Measurements from ENCODE around the gene CKM. TPM values are rescaled to one million over a fixed set of nuclear protein-coding genes. Genes with fewer than 3 reads are reported as not detected.

The CKM gene
- polyA plus RNA-seq (2011; rRNA removed) (not detected in 2 replicates), polyA minus RNA-seq (2011; rRNA and poly(A)+ RNA removed) (not detected in 2 replicates)

GRCh38 chr19:45322744-45323281 lies at the start of gene CKM:
CKM (minus strand) TSS chr19:45322875; CDS start chr19:45319713, 3,162 bp downstream.
- no peak for TF ChIP-seq CTCF (IDR thresholded peaks at IDR 0.05; ENCODE audit: insufficient read depth, low read depth, low read length)
- ChIA-PET CTCF (interaction anchor here (1.0 kb wide), 1 partner anchor 16 kb away, joined by 3 read pairs; no protein-coding TSS in a partner anchor), POLR2A (no interaction called here)
- Histone ChIP-seq H3K27me3 (ENCODE audit: control insufficient read depth, insufficient read depth, low read length) (peaks cover 4% of the 10 kb centered on the region), H3K36me3 (ENCODE audit: control insufficient read depth, insufficient read depth, low read length) (no peaks in the 10 kb centered on the region), H3K4me3 (ENCODE audit: low read depth, low read length) (peak within 1 kb of the TSS; percentile 14; the same call in 1 of the 2 replicates)
- no peak for DNase-seq (ENCODE audit: low read depth)

GRCh38 chr19:45370410-45371204 lies 47.9 kb upstream of the CKM start, which contains the start of gene ERCC2:
ERCC2 (minus strand) TSS chr19:45370573; CDS start chr19:45370540, 33 bp downstream.
- TF ChIP-seq CTCF (IDR thresholded peaks at IDR 0.05; ENCODE audit: insufficient read depth, low read depth, low read length): no peak

DNA sequence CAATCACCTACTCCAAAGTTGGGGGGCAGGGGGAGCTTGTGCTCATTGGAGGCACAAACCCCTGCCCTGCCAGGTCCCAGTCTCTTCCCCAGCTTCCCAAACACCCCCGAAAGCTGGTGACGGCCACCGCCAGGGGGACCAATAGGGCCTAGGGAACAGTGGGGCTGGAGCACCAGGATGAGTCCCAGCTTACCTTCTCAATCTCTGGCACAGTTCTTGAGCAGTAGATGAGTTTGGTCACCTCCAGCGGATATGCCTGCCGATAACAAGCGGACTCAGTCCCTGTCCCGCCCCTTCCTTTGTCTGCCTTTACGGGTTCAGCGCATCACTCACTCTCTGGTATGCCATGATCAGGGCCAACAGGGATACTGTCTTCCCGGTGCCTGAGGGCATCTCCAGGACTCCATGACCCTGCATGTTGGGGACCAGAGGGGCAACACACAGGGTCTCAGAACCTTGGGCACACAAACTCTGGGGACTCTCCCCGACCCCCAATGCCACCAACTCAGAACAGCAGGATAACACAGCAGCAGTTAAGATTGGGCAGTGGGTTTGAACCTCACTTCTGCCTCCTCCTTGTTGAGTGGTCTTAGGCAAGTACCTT lies 46.2 kb upstream of the CKM start:
- ChIA-PET POLR2A (no interaction called here), CTCF (interaction anchor here (1.1 to 1.3 kb wide), 2 partner anchors 10 to 110 kb away, joined by 3 to 4 read pairs; no protein-coding TSS in a partner anchor)
- no peaks in the 10 kb centered on the region for H3K27me3 ChIP-seq (ENCODE audit: control insufficient read depth, insufficient read depth, low read length)
- TF ChIP-seq CTCF (IDR thresholded peaks at IDR 0.05; ENCODE audit: insufficient read depth, low read depth, low read length): no peak
- H3K4me3 ChIP-seq (ENCODE audit: low read depth, low read length): no peak overlapping the region
- DNase-seq (ENCODE audit: low read depth): no peak
- peaks cover 4% of the 10 kb centered on the region for H3K36me3 ChIP-seq (ENCODE audit: control insufficient read depth, insufficient read depth, low read length)

More at GRCh38 chr19:45370410-45371204, 47.9 kb upstream of the CKM start, which contains the start of gene ERCC2:
- peaks cover 3% of the 10 kb centered on the region for H3K36me3 ChIP-seq (ENCODE audit: control insufficient read depth, insufficient read depth, low read length)
- CTCF ChIA-PET: no interaction called here
- H3K27me3 ChIP-seq (ENCODE audit: control insufficient read depth, insufficient read depth, low read length): no peaks in the 10 kb centered on the region
- POLR2A ChIA-PET: no interaction called here
- H3K4me3 ChIP-seq (ENCODE audit: low read depth, low read length): peak within 1 kb of the TSS; percentile 85
- peak; percentile 81 for DNase-seq (ENCODE audit: low read depth)

DNA sequence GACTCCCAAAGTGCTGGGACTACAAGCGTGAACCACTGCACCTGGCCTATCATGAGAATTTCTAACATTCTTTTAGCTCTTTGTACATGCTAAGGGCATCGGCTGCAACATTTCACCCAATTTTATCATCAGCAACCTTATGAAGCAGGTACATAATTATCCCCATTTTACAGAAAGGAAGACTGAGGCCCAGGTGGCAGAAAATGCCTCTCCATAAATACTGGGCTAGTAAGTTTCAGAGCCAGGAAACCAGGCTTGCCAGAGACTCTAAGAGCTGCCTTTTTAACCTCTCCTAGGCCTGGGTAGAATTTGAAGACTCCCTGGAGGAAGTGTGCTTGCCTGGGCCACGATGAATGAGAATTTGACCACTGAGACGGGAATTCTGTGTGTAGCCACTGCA lies 45.5 kb upstream of the CKM start:
- Histone ChIP-seq H3K4me3 (ENCODE audit: low read depth, low read length) (no peak overlapping the region), H3K27me3 (ENCODE audit: control insufficient read depth, insufficient read depth, low read length) (no peaks in the 10 kb centered on the region), H3K36me3 (ENCODE audit: control insufficient read depth, insufficient read depth, low read length) (peaks cover 5% of the 10 kb centered on the region)
- TF ChIP-seq CTCF (IDR thresholded peaks at IDR 0.05; ENCODE audit: insufficient read depth, low read depth, low read length): no peak
- ChIA-PET CTCF (interaction anchor here (1.1 to 1.3 kb wide), 3 partner anchors 11 to 111 kb away, joined by 3 to 4 read pairs (median 3); no protein-coding TSS in a partner anchor), POLR2A (no interaction called here)
- no peak for DNase-seq (ENCODE audit: low read depth)

DNA sequence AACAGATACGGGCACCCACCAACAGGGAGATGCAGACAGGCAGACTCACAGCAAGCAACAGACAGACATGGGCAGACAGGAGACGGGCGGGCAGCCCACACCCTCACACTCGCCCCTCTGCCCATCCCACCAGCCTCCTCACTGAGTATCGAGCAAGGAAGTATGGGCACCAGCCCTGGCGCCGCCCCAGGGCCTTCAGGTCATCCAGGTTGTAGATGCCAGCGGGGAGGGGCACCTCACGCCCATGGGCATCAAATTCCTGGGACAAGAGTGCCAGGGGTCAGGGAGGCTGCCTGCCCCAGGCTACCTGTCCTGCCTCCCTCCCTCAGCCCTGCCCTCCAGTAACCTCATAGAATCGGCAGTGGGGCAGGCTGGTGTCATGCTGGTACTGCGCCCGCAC lies 42.0 kb upstream of the CKM start:
- ChIA-PET POLR2A (no interaction called here), CTCF (no interaction called here)
- Histone ChIP-seq H3K36me3 (ENCODE audit: control insufficient read depth, insufficient read depth, low read length) (peaks cover 17% of the 10 kb centered on the region), H3K4me3 (ENCODE audit: low read depth, low read length) (no peak overlapping the region), H3K27me3 (ENCODE audit: control insufficient read depth, insufficient read depth, low read length) (no peaks in the 10 kb centered on the region)
- DNase-seq (ENCODE audit: low read depth): no peak
- no peak for TF ChIP-seq CTCF (IDR thresholded peaks at IDR 0.05; ENCODE audit: insufficient read depth, low read depth, low read length)

All from BJ (cell line).